OCI-LY3 (cell line): Measurements from ENCODE around the gene SLC37A1.

Experiments
- EZH2phosphoT487 ChIP-seq: fragments of 200-600 bp; shearing (Covaris generic); IDR thresholded peaks from 2 replicates; pipeline ENCODE4 v1.6.1; 2018; ENCODE audit warnings: antibody characterized with exemption, mixed run types, low read depth
- TF ChIP-seq, protein P1 (sequence below): fragments of 200-600, 300-600 bp; sonication (generic); IDR thresholded peaks from 2 replicates; pipeline ENCODE4 v1.5.1; 2014; ENCODE audit warnings: antibody characterized with exemption, low read length, low read depth

DNA sequence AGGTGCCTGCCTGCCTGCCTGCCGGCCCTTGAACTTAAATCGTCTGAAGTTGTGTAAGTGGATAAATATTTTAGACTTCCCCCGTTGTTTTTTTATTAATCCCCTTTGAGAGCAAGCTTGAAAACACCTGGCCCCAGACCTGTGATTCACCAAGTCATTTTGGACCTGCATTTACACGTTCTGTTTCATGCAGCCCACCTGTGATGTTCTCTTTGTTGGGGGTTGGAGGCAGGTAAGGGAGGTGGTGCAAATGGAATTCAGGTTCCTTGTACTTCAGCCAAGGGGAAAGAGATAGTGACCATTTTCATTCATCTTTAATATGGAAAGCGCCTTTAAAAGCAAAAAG, 1.2 kb downstream of the SLC37A1 start:
- TF ChIP-seq, protein P1, sequence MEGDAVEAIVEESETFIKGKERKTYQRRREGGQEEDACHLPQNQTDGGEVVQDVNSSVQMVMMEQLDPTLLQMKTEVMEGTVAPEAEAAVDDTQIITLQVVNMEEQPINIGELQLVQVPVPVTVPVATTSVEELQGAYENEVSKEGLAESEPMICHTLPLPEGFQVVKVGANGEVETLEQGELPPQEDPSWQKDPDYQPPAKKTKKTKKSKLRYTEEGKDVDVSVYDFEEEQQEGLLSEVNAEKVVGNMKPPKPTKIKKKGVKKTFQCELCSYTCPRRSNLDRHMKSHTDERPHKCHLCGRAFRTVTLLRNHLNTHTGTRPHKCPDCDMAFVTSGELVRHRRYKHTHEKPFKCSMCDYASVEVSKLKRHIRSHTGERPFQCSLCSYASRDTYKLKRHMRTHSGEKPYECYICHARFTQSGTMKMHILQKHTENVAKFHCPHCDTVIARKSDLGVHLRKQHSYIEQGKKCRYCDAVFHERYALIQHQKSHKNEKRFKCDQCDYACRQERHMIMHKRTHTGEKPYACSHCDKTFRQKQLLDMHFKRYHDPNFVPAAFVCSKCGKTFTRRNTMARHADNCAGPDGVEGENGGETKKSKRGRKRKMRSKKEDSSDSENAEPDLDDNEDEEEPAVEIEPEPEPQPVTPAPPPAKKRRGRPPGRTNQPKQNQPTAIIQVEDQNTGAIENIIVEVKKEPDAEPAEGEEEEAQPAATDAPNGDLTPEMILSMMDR, result no peak
- TF ChIP-seq EZH2phosphoT487, result no peak
